Nephron progenitor cell (in vitro differentiated cells): ENCODE data around the gene PPHLN1.

Source experiments
- DNase-seq: peaks from one replicate; pipeline ENCODE4 v3.0.0; 2021
- H3K27ac Mint-ChIP-seq: 2 replicates; pipeline ENCODE4 v1.8.0; 2021; ENCODE audit warnings: mild to moderate bottlenecking, moderate library complexity, mixed read lengths
- H3K27me3 Mint-ChIP-seq: 2 replicates; pipeline ENCODE4 v1.8.0; 2021; ENCODE audit warnings: mild to moderate bottlenecking, low read depth, mixed read lengths; ENCODE audit not compliant: poor library complexity
- H3K36me3 Mint-ChIP-seq: 2 replicates; pipeline ENCODE4 v1.8.0; 2021; ENCODE audit warnings: low read depth, mixed read lengths
- H3K4me1 Mint-ChIP-seq: 2 replicates; pipeline ENCODE4 v1.8.0; 2021; ENCODE audit warnings: mixed read lengths
- H3K4me3 Mint-ChIP-seq: 2 replicates; pipeline ENCODE4 v1.8.0; 2021; ENCODE audit warnings: mild to moderate bottlenecking, moderate library complexity, mixed read lengths
- H3K9me3 Mint-ChIP-seq: 2 replicates; pipeline ENCODE4 v1.8.0; 2021; ENCODE audit warnings: mild to moderate bottlenecking, moderate library complexity, mixed read lengths
- CTCF ChIP-seq: fragments of 200-600 bp; sonication (generic); IDR thresholded peaks from 2 replicates; pipeline ENCODE4 v1.5.0; 2021; ENCODE audit warnings: antibody characterized with exemption

PPHLN1 gene

DNA sequence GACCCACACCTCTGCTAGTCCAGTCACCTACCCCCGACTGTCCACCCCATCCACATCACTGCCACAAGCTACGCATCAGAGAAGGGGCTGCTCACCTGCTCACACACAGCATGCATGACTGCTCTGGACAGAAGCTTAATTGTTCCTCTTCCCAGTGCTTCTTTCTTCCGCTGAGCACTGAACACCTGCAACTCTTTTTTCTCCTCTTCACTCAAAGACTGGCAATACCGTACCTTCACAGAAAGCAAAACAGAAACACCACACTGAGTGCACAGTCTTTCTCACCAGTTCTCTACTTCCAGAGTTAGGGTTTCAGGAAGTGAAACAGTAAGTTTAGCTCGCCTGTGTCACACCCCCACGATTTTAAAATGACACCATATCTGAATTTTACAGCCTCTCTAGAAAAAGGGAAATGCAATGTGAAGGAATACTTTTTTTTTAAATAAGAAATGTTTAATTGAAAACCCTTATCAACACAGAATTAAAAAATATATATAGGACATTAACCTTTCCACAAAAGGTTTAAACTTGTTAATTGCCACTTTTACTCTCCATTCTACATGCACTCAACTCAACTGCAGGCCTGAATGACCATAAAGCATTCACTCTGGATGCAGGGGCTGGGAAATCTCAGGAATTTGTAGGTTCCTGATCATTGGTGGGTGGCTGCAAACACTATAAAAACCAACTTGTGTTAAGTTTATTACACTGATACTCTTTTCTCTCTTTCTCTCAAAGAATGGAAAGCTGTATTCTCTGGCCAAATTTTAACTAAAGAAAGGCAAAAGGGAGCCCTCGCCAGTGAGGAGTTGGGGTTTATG, 143.6 kb downstream of the PPHLN1 start:
- DNase-seq: no peak
- Mint-ChIP-seq H3K27me3 (peaks cover 3% of the 10 kb centered on the region), H3K4me1 (peaks cover 65% of the 10 kb centered on the region), H3K36me3 (peaks cover 64% of the 10 kb centered on the region), H3K9me3 (no peaks in the 10 kb centered on the region), H3K4me3 (no peak overlapping the region), H3K27ac (peak overlapping the region; percentile 90)
- TF ChIP-seq CTCF: no peak

- H3K27ac Mint-ChIP-seq: peak overlapping the region; percentile 62
- peaks cover 3% of the 10 kb centered on the region for H3K27me3 Mint-ChIP-seq
Measured at GRCh38 chr12:42472376-42472775, 146.4 kb downstream of the PPHLN1 start.

GRCh38 chr12:42473130-42473529, 147.2 kb downstream of the PPHLN1 start:
- H3K4me1 Mint-ChIP-seq: peaks cover 70% of the 10 kb centered on the region
- no peaks in the 10 kb centered on the region for H3K9me3 Mint-ChIP-seq
- H3K27me3 Mint-ChIP-seq: peaks cover 3% of the 10 kb centered on the region
- no peak for DNase-seq
- TF ChIP-seq CTCF: no peak
- no peak overlapping the region for H3K4me3 Mint-ChIP-seq
- H3K36me3 Mint-ChIP-seq: peaks cover 44% of the 10 kb centered on the region
- peak overlapping the region; percentile 62 for H3K27ac Mint-ChIP-seq

More at GRCh38 chr12:42472376-42472775, 146.4 kb downstream of the PPHLN1 start:
- TF ChIP-seq CTCF: no peak
- Mint-ChIP-seq H3K9me3 (no peaks in the 10 kb centered on the region), H3K4me3 (no peak overlapping the region), H3K4me1 (peaks cover 69% of the 10 kb centered on the region), H3K36me3 (peaks cover 43% of the 10 kb centered on the region)
- DNase-seq: no peak

DNA sequence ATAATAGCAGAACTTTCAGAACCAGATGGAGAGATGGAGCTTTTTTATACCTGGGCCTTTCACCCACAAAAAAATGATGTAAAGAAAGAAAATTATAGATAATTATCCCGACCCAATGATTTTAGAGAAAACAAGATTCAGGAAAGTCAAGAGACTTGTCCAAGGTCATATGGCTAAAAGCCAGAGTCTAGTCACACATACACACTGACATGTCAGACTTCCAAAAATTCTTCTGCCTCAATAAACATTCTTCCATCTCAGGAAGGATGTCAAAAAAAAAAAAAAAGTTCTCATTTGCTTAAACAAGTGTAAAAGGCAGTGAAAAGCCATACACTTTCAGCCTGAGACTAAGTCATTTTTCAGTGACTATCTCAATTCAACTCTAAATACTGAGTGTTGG, 147.6 kb downstream of the PPHLN1 start:
- DNase-seq: no peak
- Mint-ChIP-seq H3K36me3 (peaks cover 43% of the 10 kb centered on the region), H3K9me3 (no peaks in the 10 kb centered on the region), H3K27ac (no peak overlapping the region), H3K4me1 (peaks cover 71% of the 10 kb centered on the region), H3K4me3 (no peak overlapping the region), H3K27me3 (peaks cover 3% of the 10 kb centered on the region)
- TF ChIP-seq CTCF: no peak

DNA sequence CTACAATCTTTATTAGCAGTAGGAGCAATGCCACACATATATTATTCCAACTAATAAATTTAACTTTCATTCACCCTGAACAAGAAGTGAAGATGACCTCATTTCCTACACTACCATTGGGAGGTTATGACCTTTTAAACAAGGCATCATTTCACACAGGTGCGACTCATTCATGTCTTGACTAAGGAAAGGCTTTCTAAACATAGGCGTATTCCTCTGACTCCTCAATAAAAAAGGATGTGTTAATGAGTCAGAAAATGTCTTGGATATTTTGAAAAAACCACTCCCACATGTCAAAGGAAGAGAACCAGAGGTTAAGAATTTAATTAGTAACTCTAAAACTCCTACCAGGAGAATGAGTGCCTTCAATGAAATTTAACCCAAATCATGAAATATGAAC, 148.4 kb downstream of the PPHLN1 start:
- peaks cover 64% of the 10 kb centered on the region for H3K4me1 Mint-ChIP-seq
- H3K4me3 Mint-ChIP-seq: no peak overlapping the region
- peaks cover 3% of the 10 kb centered on the region for H3K27me3 Mint-ChIP-seq

More for the DNA sequence above, 148.4 kb downstream of the PPHLN1 start:
- no peak for DNase-seq
- peak overlapping the region; percentile 96 for H3K27ac Mint-ChIP-seq
- no peak for TF ChIP-seq CTCF
- H3K36me3 Mint-ChIP-seq: peaks cover 35% of the 10 kb centered on the region
- no peaks in the 10 kb centered on the region for H3K9me3 Mint-ChIP-seq
